Lower leg skin (tissue), 3 donors: ENCODE results near the gene MKRN1.

Source experiments
- POLR2A ChIP-seq, 2 donors: fragments of 450-650 bp; IDR thresholded peaks; one replicate each; pipeline ENCODE4 v1.6.1; 2016 to 2017; ENCODE audit warnings: antibody characterized with exemption in 2 of 2, mild to moderate bottlenecking in 1 of 2, moderate library complexity in 1 of 2
- TF ChIP-seq, protein P1 (sequence below), 3 donors: fragments of 450-650 bp; IDR thresholded peaks; one replicate each; pipeline ENCODE4 v1.5.1; 2016; ENCODE audit warnings: antibody characterized with exemption in 3 of 3, mild to moderate bottlenecking in 3 of 3, moderate library complexity in 2 of 3

DNA sequence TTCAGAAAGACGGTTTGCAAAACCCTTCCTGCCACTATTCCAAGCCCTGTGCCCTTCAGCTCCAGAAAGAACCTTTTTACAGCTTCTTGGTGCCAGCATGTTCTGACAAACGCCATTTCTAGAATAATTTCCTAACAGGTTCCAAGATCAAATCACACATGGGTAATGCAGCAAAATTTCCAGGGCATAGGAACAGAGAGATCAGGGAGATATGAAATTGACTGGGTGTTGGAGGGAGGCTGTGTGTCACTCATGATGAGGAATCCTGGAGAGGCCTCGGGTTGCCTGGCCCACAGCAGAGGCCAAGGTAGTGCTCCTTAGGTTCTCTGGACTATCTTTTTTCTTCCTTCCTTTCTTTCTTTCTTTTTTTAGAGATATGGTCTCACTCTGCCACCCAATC is 45.9 kb downstream of the MKRN1 start:
- TF ChIP-seq, protein P1, sequence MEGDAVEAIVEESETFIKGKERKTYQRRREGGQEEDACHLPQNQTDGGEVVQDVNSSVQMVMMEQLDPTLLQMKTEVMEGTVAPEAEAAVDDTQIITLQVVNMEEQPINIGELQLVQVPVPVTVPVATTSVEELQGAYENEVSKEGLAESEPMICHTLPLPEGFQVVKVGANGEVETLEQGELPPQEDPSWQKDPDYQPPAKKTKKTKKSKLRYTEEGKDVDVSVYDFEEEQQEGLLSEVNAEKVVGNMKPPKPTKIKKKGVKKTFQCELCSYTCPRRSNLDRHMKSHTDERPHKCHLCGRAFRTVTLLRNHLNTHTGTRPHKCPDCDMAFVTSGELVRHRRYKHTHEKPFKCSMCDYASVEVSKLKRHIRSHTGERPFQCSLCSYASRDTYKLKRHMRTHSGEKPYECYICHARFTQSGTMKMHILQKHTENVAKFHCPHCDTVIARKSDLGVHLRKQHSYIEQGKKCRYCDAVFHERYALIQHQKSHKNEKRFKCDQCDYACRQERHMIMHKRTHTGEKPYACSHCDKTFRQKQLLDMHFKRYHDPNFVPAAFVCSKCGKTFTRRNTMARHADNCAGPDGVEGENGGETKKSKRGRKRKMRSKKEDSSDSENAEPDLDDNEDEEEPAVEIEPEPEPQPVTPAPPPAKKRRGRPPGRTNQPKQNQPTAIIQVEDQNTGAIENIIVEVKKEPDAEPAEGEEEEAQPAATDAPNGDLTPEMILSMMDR (IDR thresholded peaks at IDR 0.05) = no peak
- no peak for TF ChIP-seq POLR2A (IDR thresholded peaks at IDR 0.05)
